NOMO-1 (cell line): Measurements from ENCODE around the gene THEMIS.
"Not testable (repeated sequence)": the region's sequence is repeated elsewhere in the genome, so short reads cannot be mapped to it uniquely, and the experiment has no call there.

Source experiments
- DNase-seq, 2 experiments: peaks; one replicate each; lab custom pipeline; 2025; ENCODE audit not compliant: unreplicated experiment in 2 of 2; lab: John Stamatoyannopoulos, UW

Gene THEMIS

GRCh38 chr6:127900935-127901334 lies at the start of gene THEMIS:
Gene THEMIS, minus strand, starts transcription at chr6:127901058. Its CDS starts 126 bp downstream, at chr6:127900932.
- DNase-seq = no peak

GRCh38 chr6:127949251-127949650 lies 48.4 kb upstream of the THEMIS start:
- no peak for DNase-seq

- DNase-seq = no peak
Observed at GRCh38 chr6:127946388-127946787, 45.5 kb upstream of the THEMIS start.

GRCh38 chr6:127945434-127946097 lies 44.7 kb upstream of the THEMIS start:
- DNase-seq = no peak

GRCh38 chr6:127941228-127941627 lies 40.4 kb upstream of the THEMIS start:
- no peak for DNase-seq

- no peak for DNase-seq
Observed at GRCh38 chr6:127939442-127940066, 38.7 kb upstream of the THEMIS start.

- DNase-seq = no peak
Observed at GRCh38 chr6:127938701-127939100, 37.8 kb upstream of the THEMIS start.

GRCh38 chr6:127937747-127938146 lies 36.9 kb upstream of the THEMIS start:
- DNase-seq = no peak

- DNase-seq = no peak
Observed at GRCh38 chr6:127937102-127937501, 36.2 kb upstream of the THEMIS start.

GRCh38 chr6:127934956-127935355 lies 34.1 kb upstream of the THEMIS start:
- no peak for DNase-seq

GRCh38 chr6:127933852-127934840 lies 33.3 kb upstream of the THEMIS start:
- no peak for DNase-seq

GRCh38 chr6:127933137-127933536 lies 32.3 kb upstream of the THEMIS start:
- no peak for DNase-seq

GRCh38 chr6:127932708-127933107 lies 31.9 kb upstream of the THEMIS start:
- DNase-seq = no peak

- DNase-seq = not testable (repeated sequence)
Observed at GRCh38 chr6:127926441-127926840, 25.6 kb upstream of the THEMIS start.

- no peak for DNase-seq
Observed at GRCh38 chr6:127924440-127924839, 23.6 kb upstream of the THEMIS start.

- DNase-seq = no peak
Observed at GRCh38 chr6:127924031-127924430, 23.2 kb upstream of the THEMIS start.

- no peak for DNase-seq
Observed at GRCh38 chr6:127923135-127923534, 22.3 kb upstream of the THEMIS start.

GRCh38 chr6:127921982-127922381 lies 21.1 kb upstream of the THEMIS start:
- DNase-seq = no peak

GRCh38 chr6:127920804-127921203 lies 19.9 kb upstream of the THEMIS start:
- no peak for DNase-seq

GRCh38 chr6:127918506-127919427 lies 17.9 kb upstream of the THEMIS start:
- DNase-seq = no peak
